ENCODE measurements around the gene NDE1.

GRCh38 chr16:15601212-15601879 is 48.7 kb upstream of the NDE1 start:
- TF ChIP-seq, protein P1, sequence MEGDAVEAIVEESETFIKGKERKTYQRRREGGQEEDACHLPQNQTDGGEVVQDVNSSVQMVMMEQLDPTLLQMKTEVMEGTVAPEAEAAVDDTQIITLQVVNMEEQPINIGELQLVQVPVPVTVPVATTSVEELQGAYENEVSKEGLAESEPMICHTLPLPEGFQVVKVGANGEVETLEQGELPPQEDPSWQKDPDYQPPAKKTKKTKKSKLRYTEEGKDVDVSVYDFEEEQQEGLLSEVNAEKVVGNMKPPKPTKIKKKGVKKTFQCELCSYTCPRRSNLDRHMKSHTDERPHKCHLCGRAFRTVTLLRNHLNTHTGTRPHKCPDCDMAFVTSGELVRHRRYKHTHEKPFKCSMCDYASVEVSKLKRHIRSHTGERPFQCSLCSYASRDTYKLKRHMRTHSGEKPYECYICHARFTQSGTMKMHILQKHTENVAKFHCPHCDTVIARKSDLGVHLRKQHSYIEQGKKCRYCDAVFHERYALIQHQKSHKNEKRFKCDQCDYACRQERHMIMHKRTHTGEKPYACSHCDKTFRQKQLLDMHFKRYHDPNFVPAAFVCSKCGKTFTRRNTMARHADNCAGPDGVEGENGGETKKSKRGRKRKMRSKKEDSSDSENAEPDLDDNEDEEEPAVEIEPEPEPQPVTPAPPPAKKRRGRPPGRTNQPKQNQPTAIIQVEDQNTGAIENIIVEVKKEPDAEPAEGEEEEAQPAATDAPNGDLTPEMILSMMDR (IDR thresholded peaks at IDR 0.05; ENCODE audit: poor library complexity) = no peak
- TF ChIP-seq EZH2 (IDR thresholded peaks at IDR 0.05; ENCODE audit: borderline replicate concordance) = no peak

Data from hepatocyte (in vitro differentiated cells).